ENCODE results near the gene PKIB.

GRCh38 chr6:122652431-122652830 lies 42.2 kb downstream of the PKIB start:
- TF ChIP-seq CTCF (IDR thresholded peaks at IDR 0.05), result no peak
- no peak for TF ChIP-seq POLR2A (IDR thresholded peaks at IDR 0.05)

Data from testis (tissue), 2 donors.